HepG2 (cell line): ENCODE data around the gene MBL2. TPM values are rescaled to one million over a fixed set of nuclear protein-coding genes. Genes with fewer than 3 reads are reported as not detected.

Experiments used
- CBX5 ChIP-seq: sonication (generic); formaldehyde crosslinking; IDR thresholded peaks from 2 replicates; pipeline ENCODE4 v1.4.0; 2020; ENCODE audit warnings: missing genetic modification reagents, borderline replicate concordance
- FOXA1 ChIP-seq, 2 experiments: fragments of 450-650 bp in 1 of 2; sonication (generic) in 1 of 2; formaldehyde crosslinking in 1 of 2; IDR thresholded peaks; 2 replicates each; pipeline versions ENCODE4 v1.4.0 to v1.6.1; 2016 to 2020; ENCODE audit warnings: missing genetic modification reagents in 1 of 2
- GTF2F1 ChIP-seq: fragments of 150-350 bp; IDR thresholded peaks from 2 replicates; pipeline ENCODE4 v1.6.1; 2014; ENCODE audit warnings: low read length
- KDM2A ChIP-seq: sonication (generic); formaldehyde crosslinking; IDR thresholded peaks from 2 replicates; pipeline ENCODE4 v1.4.0; 2020; ENCODE audit warnings: low read depth, missing genetic modification reagents, borderline replicate concordance
- KDM5B ChIP-seq: sonication (generic); formaldehyde crosslinking; IDR thresholded peaks from 2 replicates; pipeline ENCODE4 v1.4.0; 2020; ENCODE audit warnings: missing genetic modification reagents, mild to moderate bottlenecking, borderline replicate concordance
- MATR3 ChIP-seq: sonication (generic); formaldehyde crosslinking; IDR thresholded peaks from 2 replicates; pipeline ENCODE4 v1.4.0; 2020; ENCODE audit warnings: missing genetic modification reagents
- NFE2L1 ChIP-seq: sonication (generic); formaldehyde crosslinking; IDR thresholded peaks from 2 replicates; pipeline ENCODE4 v1.4.0; 2020; ENCODE audit warnings: missing genetic modification reagents, mild to moderate bottlenecking, borderline replicate concordance
- POLR2AphosphoS2 ChIP-seq: IDR thresholded peaks from 2 replicates; pipeline ENCODE4 v1.6.1; 2011; ENCODE audit warnings: low read depth, low read length, improper control_type of control experiment
- RAD21 ChIP-seq: fragments of 450-650 bp; formaldehyde crosslinking; IDR thresholded peaks from 2 replicates; pipeline ENCODE4 v1.5.0; 2020; ENCODE audit warnings: mild to moderate bottlenecking
- SMAD9 ChIP-seq: sonication (generic); formaldehyde crosslinking; IDR thresholded peaks from 2 replicates; pipeline ENCODE4 v1.5.1; 2020; ENCODE audit warnings: mild to moderate bottlenecking, missing genetic modification reagents
- ZBED4 ChIP-seq: sonication (generic); formaldehyde crosslinking; IDR thresholded peaks from 2 replicates; pipeline ENCODE4 v1.4.0; 2020; ENCODE audit warnings: missing genetic modification reagents, borderline replicate concordance
- ZNF709 ChIP-seq: sonication (generic); formaldehyde crosslinking; IDR thresholded peaks from 2 replicates; pipeline ENCODE4 v1.5.0; 2020; ENCODE audit warnings: mild to moderate bottlenecking, missing genetic modification reagents
- polyA plus RNA-seq, 8 experiments: library from polyadenylated mRNA; depleted of rRNA in 3 of 8; stranded (reverse) in 7 of 8; unstranded in 1 of 8; fragments of >200 nt; fragmentation: Illumina TruSeq in 4 of 8; extraction: Trizol in 4 of 8; gene quantifications; 2 replicates each; pipeline versions ENCODE4 v1.2.1 to v1.2.3, GENCODE V29; 2011 to 2016; ENCODE audit warnings: low read depth in 4 of 8, missing spikeins in 1 of 8, mixed read lengths in 1 of 8; ENCODE audit not compliant: insufficient read depth in 1 of 8
- total RNA-seq, 5 experiments: library from RNA; depleted of rRNA; stranded (reverse); fragments of >200 nt; fragmentation: Illumina TruSeq; extraction: Trizol; gene quantifications; 2 replicates each; pipeline ENCODE4 v1.2.3, GENCODE V29; 2016; ENCODE audit warnings: low read depth in 1 of 5
- TF ChIP-seq, protein P1 (sequence below): sonication (generic); formaldehyde crosslinking; IDR thresholded peaks from 2 replicates; pipeline ENCODE4 v1.4.0; 2020; ENCODE audit warnings: mild to moderate bottlenecking, missing genetic modification reagents
- TF ChIP-seq, protein P2 (sequence below): IDR thresholded peaks from 2 replicates; pipeline ENCODE4 v1.4.0; 2020; ENCODE audit warnings: mild to moderate bottlenecking, missing genetic modification reagents
- TF ChIP-seq, protein P3 (sequence below): sonication (generic); formaldehyde crosslinking; IDR thresholded peaks from 2 replicates; pipeline ENCODE4 v1.8.0; 2023; ENCODE audit warnings: mild to moderate bottlenecking, missing genetic modification reagents

MBL2 gene
- total and polyA plus RNA-seq, 2 of the 13 experiments (the other 11 are each of a cell fraction or from before 2014, with no cell fraction given) = 9.6 to 16.2 TPM

- TF ChIP-seq, protein P1, sequence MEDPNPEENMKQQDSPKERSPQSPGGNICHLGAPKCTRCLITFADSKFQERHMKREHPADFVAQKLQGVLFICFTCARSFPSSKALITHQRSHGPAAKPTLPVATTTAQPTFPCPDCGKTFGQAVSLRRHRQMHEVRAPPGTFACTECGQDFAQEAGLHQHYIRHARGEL (CRISPR knock-in tag) = no peak
- TF ChIP-seq SMAD9 (CRISPR knock-in tag) (no peak), ZNF709 (CRISPR knock-in tag) (no peak), RAD21 (peak; percentile 99), NFE2L1 (no peak), MATR3 (CRISPR knock-in tag) (no peak), POLR2AphosphoS2 (no peak), CBX5 (0 out of 2 replicates have a peak, but pooled peaks have one; percentile 60), KDM5B (CRISPR knock-in tag) (no peak), ZBED4 (CRISPR knock-in tag) (no peak), KDM2A (CRISPR knock-in tag) (peak; percentile 47; the same call in 1 of the 2 replicates), FOXA1 (IDR thresholded peaks at IDR 0.05) (no peak), FOXA1 (CRISPR knock-in tag; IDR thresholded peaks at IDR 0.05) (0 out of 2 replicates have a peak, but pooled peaks have one; percentile 15), GTF2F1 (no peak)
- TF ChIP-seq, protein P2, sequence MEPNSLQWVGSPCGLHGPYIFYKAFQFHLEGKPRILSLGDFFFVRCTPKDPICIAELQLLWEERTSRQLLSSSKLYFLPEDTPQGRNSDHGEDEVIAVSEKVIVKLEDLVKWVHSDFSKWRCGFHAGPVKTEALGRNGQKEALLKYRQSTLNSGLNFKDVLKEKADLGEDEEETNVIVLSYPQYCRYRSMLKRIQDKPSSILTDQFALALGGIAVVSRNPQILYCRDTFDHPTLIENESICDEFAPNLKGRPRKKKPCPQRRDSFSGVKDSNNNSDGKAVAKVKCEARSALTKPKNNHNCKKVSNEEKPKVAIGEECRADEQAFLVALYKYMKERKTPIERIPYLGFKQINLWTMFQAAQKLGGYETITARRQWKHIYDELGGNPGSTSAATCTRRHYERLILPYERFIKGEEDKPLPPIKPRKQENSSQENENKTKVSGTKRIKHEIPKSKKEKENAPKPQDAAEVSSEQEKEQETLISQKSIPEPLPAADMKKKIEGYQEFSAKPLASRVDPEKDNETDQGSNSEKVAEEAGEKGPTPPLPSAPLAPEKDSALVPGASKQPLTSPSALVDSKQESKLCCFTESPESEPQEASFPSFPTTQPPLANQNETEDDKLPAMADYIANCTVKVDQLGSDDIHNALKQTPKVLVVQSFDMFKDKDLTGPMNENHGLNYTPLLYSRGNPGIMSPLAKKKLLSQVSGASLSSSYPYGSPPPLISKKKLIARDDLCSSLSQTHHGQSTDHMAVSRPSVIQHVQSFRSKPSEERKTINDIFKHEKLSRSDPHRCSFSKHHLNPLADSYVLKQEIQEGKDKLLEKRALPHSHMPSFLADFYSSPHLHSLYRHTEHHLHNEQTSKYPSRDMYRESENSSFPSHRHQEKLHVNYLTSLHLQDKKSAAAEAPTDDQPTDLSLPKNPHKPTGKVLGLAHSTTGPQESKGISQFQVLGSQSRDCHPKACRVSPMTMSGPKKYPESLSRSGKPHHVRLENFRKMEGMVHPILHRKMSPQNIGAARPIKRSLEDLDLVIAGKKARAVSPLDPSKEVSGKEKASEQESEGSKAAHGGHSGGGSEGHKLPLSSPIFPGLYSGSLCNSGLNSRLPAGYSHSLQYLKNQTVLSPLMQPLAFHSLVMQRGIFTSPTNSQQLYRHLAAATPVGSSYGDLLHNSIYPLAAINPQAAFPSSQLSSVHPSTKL (CRISPR knock-in tag) = peak; percentile 46
- TF ChIP-seq, protein P3, sequence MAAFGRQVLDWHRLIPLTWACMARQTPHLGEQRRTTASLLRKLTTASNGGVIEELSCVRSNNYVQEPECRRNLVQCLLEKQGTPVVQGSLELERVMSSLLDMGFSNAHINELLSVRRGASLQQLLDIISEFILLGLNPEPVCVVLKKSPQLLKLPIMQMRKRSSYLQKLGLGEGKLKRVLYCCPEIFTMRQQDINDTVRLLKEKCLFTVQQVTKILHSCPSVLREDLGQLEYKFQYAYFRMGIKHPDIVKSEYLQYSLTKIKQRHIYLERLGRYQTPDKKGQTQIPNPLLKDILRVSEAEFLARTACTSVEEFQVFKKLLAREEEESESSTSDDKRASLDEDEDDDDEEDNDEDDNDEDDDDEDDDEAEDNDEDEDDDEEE = no peak
These were observed 7.2 kb upstream of the MBL2 start (continued) for GRCh38 chr10:52779541-52780390.
